ENCODE measurements around the gene DMP1. TPM values are rescaled to one million over a fixed set of nuclear protein-coding genes. Genes with fewer than 3 reads are reported as not detected.

The DMP1 gene
- total RNA-seq, 1 donor from 2014 or later, result not detected

- no peaks in the 10 kb centered on the region for H3K4me1 ChIP-seq
- ATAC-seq (no peak), DNase-seq (no peak)
- no peaks in the 10 kb centered on the region for H3K36me3 ChIP-seq
- no peak overlapping the region for H3K4me3 ChIP-seq
- intact Hi-C loops (cut with DNase I), result no loop called here
- no peaks in the 10 kb centered on the region for H3K9me3 ChIP-seq
- TF ChIP-seq, protein P1, sequence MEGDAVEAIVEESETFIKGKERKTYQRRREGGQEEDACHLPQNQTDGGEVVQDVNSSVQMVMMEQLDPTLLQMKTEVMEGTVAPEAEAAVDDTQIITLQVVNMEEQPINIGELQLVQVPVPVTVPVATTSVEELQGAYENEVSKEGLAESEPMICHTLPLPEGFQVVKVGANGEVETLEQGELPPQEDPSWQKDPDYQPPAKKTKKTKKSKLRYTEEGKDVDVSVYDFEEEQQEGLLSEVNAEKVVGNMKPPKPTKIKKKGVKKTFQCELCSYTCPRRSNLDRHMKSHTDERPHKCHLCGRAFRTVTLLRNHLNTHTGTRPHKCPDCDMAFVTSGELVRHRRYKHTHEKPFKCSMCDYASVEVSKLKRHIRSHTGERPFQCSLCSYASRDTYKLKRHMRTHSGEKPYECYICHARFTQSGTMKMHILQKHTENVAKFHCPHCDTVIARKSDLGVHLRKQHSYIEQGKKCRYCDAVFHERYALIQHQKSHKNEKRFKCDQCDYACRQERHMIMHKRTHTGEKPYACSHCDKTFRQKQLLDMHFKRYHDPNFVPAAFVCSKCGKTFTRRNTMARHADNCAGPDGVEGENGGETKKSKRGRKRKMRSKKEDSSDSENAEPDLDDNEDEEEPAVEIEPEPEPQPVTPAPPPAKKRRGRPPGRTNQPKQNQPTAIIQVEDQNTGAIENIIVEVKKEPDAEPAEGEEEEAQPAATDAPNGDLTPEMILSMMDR (IDR thresholded peaks at IDR 0.05), result no peak
- no peaks in the 10 kb centered on the region for H3K27me3 ChIP-seq
- no peak overlapping the region for H3K27ac ChIP-seq
These were observed 9.3 kb downstream of the DMP1 start for GRCh38 chr4:87659247-87659931.

GRCh38 chr4:87662871-87663270 lies 12.8 kb downstream of the DMP1 start:
- intact Hi-C loops (cut with DNase I), result no loop called here
- TF ChIP-seq, protein P1 (IDR thresholded peaks at IDR 0.05), result no peak
- DNase-seq (no peak), ATAC-seq (no peak)
- Histone ChIP-seq H3K36me3 (no peaks in the 10 kb centered on the region), H3K4me1 (no peaks in the 10 kb centered on the region), H3K27ac (no peak overlapping the region), H3K4me3 (no peak overlapping the region), H3K9me3 (no peaks in the 10 kb centered on the region), H3K27me3 (no peaks in the 10 kb centered on the region)

GRCh38 chr4:87669373-87669772 lies 19.3 kb downstream of the DMP1 start:
- intact Hi-C loops (cut with DNase I), result no loop called here
- H3K4me3 ChIP-seq, result no peak overlapping the region
- ATAC-seq, result no peak
- H3K4me1 ChIP-seq, result no peaks in the 10 kb centered on the region
- H3K27me3 ChIP-seq, result no peaks in the 10 kb centered on the region
- H3K9me3 ChIP-seq, result no peaks in the 10 kb centered on the region
- TF ChIP-seq, protein P1 (IDR thresholded peaks at IDR 0.05), result no peak
- no peak overlapping the region for H3K27ac ChIP-seq
- no peak for DNase-seq
- no peaks in the 10 kb centered on the region for H3K36me3 ChIP-seq

GRCh38 chr4:87677731-87678130 lies 27.7 kb downstream of the DMP1 start:
- intact Hi-C loops (cut with DNase I), result no loop called here
- H3K27me3 ChIP-seq, result no peaks in the 10 kb centered on the region
- H3K4me1 ChIP-seq, result no peaks in the 10 kb centered on the region
- H3K27ac ChIP-seq, result no peak overlapping the region
- H3K9me3 ChIP-seq, result no peaks in the 10 kb centered on the region
- DNase-seq, result no peak
- TF ChIP-seq, protein P1 (IDR thresholded peaks at IDR 0.05), result no peak
- peak; percentile 25 for ATAC-seq
- no peaks in the 10 kb centered on the region for H3K36me3 ChIP-seq
- H3K4me3 ChIP-seq, result no peak overlapping the region

GRCh38 chr4:87679449-87680169 lies 29.5 kb downstream of the DMP1 start:
- TF ChIP-seq, protein P1 (IDR thresholded peaks at IDR 0.05), result peak; percentile 79

More at GRCh38 chr4:87679449-87680169, 29.5 kb downstream of the DMP1 start:
- ATAC-seq, result peak; percentile 72
- Histone ChIP-seq H3K4me1 (no peaks in the 10 kb centered on the region), H3K9me3 (no peaks in the 10 kb centered on the region), H3K36me3 (no peaks in the 10 kb centered on the region), H3K27ac (no peak overlapping the region), H3K4me3 (no peak overlapping the region), H3K27me3 (no peaks in the 10 kb centered on the region)
- intact Hi-C loops (cut with DNase I), result no loop called here
- DNase-seq, result no peak

Data from upper lobe of right lung (tissue), 1 donor.